ENCODE results near the gene STK11IP. TPM values are rescaled to one million over a fixed set of nuclear protein-coding genes. Genes with fewer than 3 reads are reported as not detected.

Gene STK11IP
- total RNA-seq, 1 experiment from 2014 or later, result 45.0 TPM

GRCh38 chr2:219638217-219638947, 40.7 kb downstream of the STK11IP start:
- BruUV-seq (replicated peaks), result no TSS peak

More at GRCh38 chr2:219638217-219638947, 40.7 kb downstream of the STK11IP start:
- Histone ChIP-seq H3K9me2 (ENCODE audit: insufficient read depth) (no peaks in the 10 kb centered on the region), H3K79me2 (ENCODE audit: insufficient read depth, low read length) (no peaks in the 10 kb centered on the region), H3K4me1 (ENCODE audit: control insufficient read depth in 1 of 2, insufficient read depth in 2 of 2, low read length in 2 of 2) (peaks cover 6 to 18% of the 10 kb centered on the region in 2 experiments), H3K27me3 (ENCODE audit: insufficient read depth, low read length) (no peaks in the 10 kb centered on the region), H2AFZ (ENCODE audit: low read depth, low read length, poor library complexity, severe bottlenecking) (no peak overlapping the region), H3K4me2 (ENCODE audit: low read length) (no peak overlapping the region), H3K9me3 (ENCODE audit: control insufficient read depth in 1 of 2, insufficient read depth in 1 of 2, low read depth in 1 of 2, low read length in 2 of 2) (no peaks in the 10 kb centered on the region), H3K36me3 (ENCODE audit: control insufficient read depth in 1 of 2, insufficient read depth in 2 of 2, low read length in 2 of 2) (peaks cover 2 to 20% of the 10 kb centered on the region in 2 experiments; a peak in 2 of 4 replicates), H3K4me3 (replicated peaks in 1 of 2; ENCODE audit: low read depth in 1 of 2, low read length in 2 of 2) (no peak overlapping the region), H3K9ac (ENCODE audit: low read length) (no peak overlapping the region), H4K20me1 (ENCODE audit: insufficient read depth) (no peaks in the 10 kb centered on the region), H3K27ac (ENCODE audit: low read depth, low read length) (no peak overlapping the region)
- intact Hi-C loops (cut with micrococcal nuclease), result no loop called here
- ChIA-PET POLR2A (no interaction called here), CTCF (no interaction called here), RAD21 (ENCODE audit: low non-redundant PET in 1 of 2, low total read pairs in 2 of 2, uncharacterized antibody in 2 of 2, unreplicated experiment in 2 of 2) (no interaction called here)
- ATAC-seq, result peak; percentile 49
- no peak for TF ChIP-seq EZH2phosphoT487 (IDR thresholded peaks at IDR 0.05; ENCODE audit: borderline replicate concordance)
- peak in 2 of 3 experiments; percentile 33 to 41; a peak in 4 of 6 replicates for TF ChIP-seq CTCF (IDR thresholded peaks at IDR 0.05 in 2 of 3, conservative IDR thresholded peaks at IDR 0.05 in 1 of 3; ENCODE audit: borderline replicate concordance in 1 of 3, insufficient read depth in 1 of 3, low read depth in 2 of 3, low read length in 2 of 3)
- no peak for DNase-seq (ENCODE audit: low read depth, low spot score)

Measured in HCT116 (cell line).